Measurements from ENCODE around the gene HS3ST3B1. TPM values are rescaled to one million over a fixed set of nuclear protein-coding genes. Genes with fewer than 3 reads are reported as not detected.

Gene HS3ST3B1
- polyA plus RNA-seq (2013) = 1.8 TPM

GRCh38 chr17:14300575-14301278, at the start of gene HS3ST3B1:
HS3ST3B1 (plus strand) TSS chr17:14301081; CDS start chr17:14301519, 438 bp downstream.
- Histone ChIP-seq H3K36me3 (ENCODE audit: control insufficient read depth in 4 of 4, insufficient read depth in 4 of 4, low read length in 3 of 4) (peaks cover 0 to 4% (median 0%) of the 10 kb centered on the region in 4 experiments), H3K27ac (ENCODE audit: insufficient read depth in 1 of 2, low read depth in 1 of 2, low read length in 2 of 2, poor library complexity in 1 of 2, severe bottlenecking in 2 of 2) (no peak within 1 kb of the TSS), H3K27me3 (replicated peaks in 2 of 5; ENCODE audit: control insufficient read depth in 4 of 5, insufficient read depth in 5 of 5, low read length in 4 of 5) (peaks cover 0 to 50% (median 17%) of the 10 kb centered on the region in 5 experiments), H3K4me1 (ENCODE audit: control extremely low read depth in 1 of 4, control insufficient read depth in 4 of 4, insufficient read depth in 4 of 4, low read length in 3 of 4) (peaks cover 14 to 74% (median 70%) of the 10 kb centered on the region in 4 experiments), H3K9me3 (ENCODE audit: control extremely low read depth in 1 of 5, control insufficient read depth in 4 of 5, insufficient read depth in 2 of 5, low read depth in 1 of 5, low read length in 4 of 5) (peaks cover 0 to 3% (median 0%) of the 10 kb centered on the region in 5 experiments), H3K4me3 (ENCODE audit: control insufficient read depth in 1 of 7, extremely low read depth in 1 of 7, insufficient read depth in 4 of 7, low read depth in 2 of 7, low read length in 6 of 7) (peak within 1 kb of the TSS; percentile 49 to 92 (median 78))
- WGBS (ENCODE audit: insufficient coverage) = 0% methylated on average over 36 of the region's 49 CpGs
- CTCF ChIA-PET = interaction anchor here (0.5 to 2.7 kb wide), 10 partner anchors 16 to 704 kb away, joined by 3 to 13 read pairs (median 3); no protein-coding TSS in a partner anchor
- POLR2A ChIA-PET = interaction anchor here (0.5 kb wide), 1 partner anchor 235 kb away, joined by 3 read pairs; no protein-coding TSS in a partner anchor
- peak; percentile 99 to 100 (median 99) for DNase-seq

DNA sequence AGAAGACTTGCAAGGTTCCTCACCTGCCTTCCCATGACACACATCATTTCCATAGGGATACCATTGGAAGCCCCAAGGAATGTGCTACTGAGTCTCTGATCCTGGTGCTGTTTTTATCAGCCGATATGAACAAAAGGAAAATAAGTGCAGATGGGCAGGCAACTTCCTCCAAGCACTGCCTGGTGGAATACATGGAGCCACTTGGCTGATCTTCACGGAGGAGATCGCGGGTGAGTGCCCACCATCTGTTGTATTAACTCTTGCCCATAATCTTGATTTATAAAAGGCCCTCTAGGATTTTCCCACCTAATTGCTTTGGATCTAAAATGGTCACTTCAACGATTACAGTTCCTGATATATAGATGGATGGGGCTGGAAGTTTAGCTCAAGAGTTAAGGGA, 39.5 kb upstream of the HS3ST3B1 start:
- Histone ChIP-seq H3K4me1 (ENCODE audit: control extremely low read depth in 1 of 4, control insufficient read depth in 4 of 4, insufficient read depth in 4 of 4, low read length in 3 of 4) (no peaks in the 10 kb centered on the region), H3K27me3 (replicated peaks in 2 of 5; ENCODE audit: control insufficient read depth in 4 of 5, insufficient read depth in 5 of 5, low read length in 4 of 5) (no peaks in the 10 kb centered on the region), H3K36me3 (ENCODE audit: control insufficient read depth in 4 of 4, insufficient read depth in 4 of 4, low read length in 3 of 4) (no peaks in the 10 kb centered on the region), H3K27ac (ENCODE audit: insufficient read depth in 1 of 2, low read depth in 1 of 2, low read length in 2 of 2, poor library complexity in 1 of 2, severe bottlenecking in 2 of 2) (no peak overlapping the region), H3K9me3 (ENCODE audit: control extremely low read depth in 1 of 5, control insufficient read depth in 4 of 5, insufficient read depth in 2 of 5, low read depth in 1 of 5, low read length in 4 of 5) (peaks cover 0 to 2% (median 0%) of the 10 kb centered on the region in 5 experiments), H3K4me3 (ENCODE audit: control insufficient read depth in 1 of 7, extremely low read depth in 1 of 7, insufficient read depth in 4 of 7, low read depth in 2 of 7, low read length in 6 of 7) (no peak overlapping the region)
- ChIA-PET CTCF (no interaction called here), POLR2A (no interaction called here)
- DNase-seq = no peak
- 97% methylated on average over 5 of the region's 5 CpGs for WGBS (ENCODE audit: insufficient coverage)

DNA sequence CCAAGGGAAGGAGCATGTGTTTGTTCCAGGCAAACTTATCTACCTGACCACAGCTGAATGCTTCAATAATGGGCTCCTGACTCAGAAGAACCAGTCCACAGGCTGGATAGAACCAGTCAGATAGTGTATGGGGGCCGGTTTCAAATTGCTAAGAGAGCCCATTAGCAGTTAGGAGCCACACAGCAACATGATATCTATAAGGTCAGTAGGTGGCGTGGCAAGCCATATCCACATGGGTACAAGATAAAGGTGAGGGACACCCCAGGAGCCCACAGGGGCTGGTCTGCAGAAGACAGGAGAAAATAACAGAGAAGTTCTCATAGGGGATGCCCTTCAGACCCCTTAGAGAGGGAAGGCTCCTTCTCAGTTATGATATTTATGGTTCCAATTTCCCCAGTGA, 32.6 kb upstream of the HS3ST3B1 start:
- H3K36me3 ChIP-seq (ENCODE audit: control insufficient read depth in 4 of 4, insufficient read depth in 4 of 4, low read length in 3 of 4) = no peaks in the 10 kb centered on the region
- POLR2A ChIA-PET = no interaction called here
- no peak overlapping the region for H3K4me3 ChIP-seq (ENCODE audit: control insufficient read depth in 1 of 7, extremely low read depth in 1 of 7, insufficient read depth in 4 of 7, low read depth in 2 of 7, low read length in 6 of 7)
- H3K9me3 ChIP-seq (ENCODE audit: control extremely low read depth in 1 of 5, control insufficient read depth in 4 of 5, insufficient read depth in 2 of 5, low read depth in 1 of 5, low read length in 4 of 5) = peaks cover 0 to 2% (median 0%) of the 10 kb centered on the region in 5 experiments
- no peak overlapping the region for H3K27ac ChIP-seq (ENCODE audit: insufficient read depth in 1 of 2, low read depth in 1 of 2, low read length in 2 of 2, poor library complexity in 1 of 2, severe bottlenecking in 2 of 2)
- H3K4me1 ChIP-seq (ENCODE audit: control extremely low read depth in 1 of 4, control insufficient read depth in 4 of 4, insufficient read depth in 4 of 4, low read length in 3 of 4) = peaks cover 0 to 3% (median 0%) of the 10 kb centered on the region in 4 experiments
- 100% methylated on average over 1 of the region's 2 CpGs for WGBS (ENCODE audit: insufficient coverage)
- peak; percentile 2 to 20 (median 16) for DNase-seq
- CTCF ChIA-PET = interaction anchor here (0.6 kb wide), 1 partner anchor 33 kb away, joined by 5 read pairs; the partner anchor contains the start of gene HS3ST3B1
- no peaks in the 10 kb centered on the region for H3K27me3 ChIP-seq (replicated peaks in 2 of 5; ENCODE audit: control insufficient read depth in 4 of 5, insufficient read depth in 5 of 5, low read length in 4 of 5)

GRCh38 chr17:14269473-14269872, 31.4 kb upstream of the HS3ST3B1 start:
- H3K4me1 ChIP-seq (ENCODE audit: control extremely low read depth in 1 of 4, control insufficient read depth in 4 of 4, insufficient read depth in 4 of 4, low read length in 3 of 4) = peaks cover 0 to 3% (median 0%) of the 10 kb centered on the region in 4 experiments
- POLR2A ChIA-PET = no interaction called here
- H3K9me3 ChIP-seq (ENCODE audit: control extremely low read depth in 1 of 5, control insufficient read depth in 4 of 5, insufficient read depth in 2 of 5, low read depth in 1 of 5, low read length in 4 of 5) = peaks cover 0 to 6% (median 0%) of the 10 kb centered on the region in 5 experiments
- CTCF ChIA-PET = no interaction called here
- H3K4me3 ChIP-seq (ENCODE audit: control insufficient read depth in 1 of 7, extremely low read depth in 1 of 7, insufficient read depth in 4 of 7, low read depth in 2 of 7, low read length in 6 of 7) = no peak overlapping the region
- no peak overlapping the region for H3K27ac ChIP-seq (ENCODE audit: insufficient read depth in 1 of 2, low read depth in 1 of 2, low read length in 2 of 2, poor library complexity in 1 of 2, severe bottlenecking in 2 of 2)
- no peak for DNase-seq
- H3K27me3 ChIP-seq (replicated peaks in 2 of 5; ENCODE audit: control insufficient read depth in 4 of 5, insufficient read depth in 5 of 5, low read length in 4 of 5) = no peaks in the 10 kb centered on the region
- no peaks in the 10 kb centered on the region for H3K36me3 ChIP-seq (ENCODE audit: control insufficient read depth in 4 of 4, insufficient read depth in 4 of 4, low read length in 3 of 4)
- WGBS (ENCODE audit: insufficient coverage) = 94% methylated on average over 5 of the region's 5 CpGs

DNA sequence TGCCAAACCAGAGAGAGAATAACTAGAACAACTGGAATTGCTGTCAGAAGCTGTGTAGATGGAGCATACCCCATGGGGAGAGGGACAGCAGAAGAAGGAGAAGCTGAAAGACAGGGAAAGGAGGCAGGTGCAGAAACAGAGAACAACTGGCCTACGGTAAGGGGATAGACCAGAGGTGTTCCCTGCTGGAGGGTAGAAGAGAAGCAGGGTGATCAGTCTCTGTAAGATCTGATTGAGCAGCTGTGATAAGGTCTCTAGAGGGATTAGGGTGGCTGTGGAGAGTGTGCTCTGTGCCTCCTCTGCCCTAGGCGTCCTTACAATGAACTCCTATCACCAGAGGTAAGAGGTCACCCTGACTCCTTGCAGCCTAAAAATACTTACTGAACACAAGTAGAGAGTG, 30.4 kb upstream of the HS3ST3B1 start:
- Histone ChIP-seq H3K9me3 (ENCODE audit: control extremely low read depth in 1 of 5, control insufficient read depth in 4 of 5, insufficient read depth in 2 of 5, low read depth in 1 of 5, low read length in 4 of 5) (peaks cover 0 to 7% (median 0%) of the 10 kb centered on the region in 5 experiments), H3K27me3 (replicated peaks in 2 of 5; ENCODE audit: control insufficient read depth in 4 of 5, insufficient read depth in 5 of 5, low read length in 4 of 5) (no peaks in the 10 kb centered on the region), H3K4me1 (ENCODE audit: control extremely low read depth in 1 of 4, control insufficient read depth in 4 of 4, insufficient read depth in 4 of 4, low read length in 3 of 4) (peaks cover 0 to 3% (median 0%) of the 10 kb centered on the region in 4 experiments), H3K4me3 (ENCODE audit: control insufficient read depth in 1 of 7, extremely low read depth in 1 of 7, insufficient read depth in 4 of 7, low read depth in 2 of 7, low read length in 6 of 7) (no peak overlapping the region), H3K27ac (ENCODE audit: insufficient read depth in 1 of 2, low read depth in 1 of 2, low read length in 2 of 2, poor library complexity in 1 of 2, severe bottlenecking in 2 of 2) (no peak overlapping the region), H3K36me3 (ENCODE audit: control insufficient read depth in 4 of 4, insufficient read depth in 4 of 4, low read length in 3 of 4) (no peaks in the 10 kb centered on the region)
- CTCF ChIA-PET = no interaction called here
- WGBS (ENCODE audit: insufficient coverage) = 80% methylated on average over 1 of the region's 2 CpGs
- POLR2A ChIA-PET = no interaction called here
- no peak for DNase-seq

GRCh38 chr17:14276535-14277250, 24.2 kb upstream of the HS3ST3B1 start:
- H3K9me3 ChIP-seq (ENCODE audit: control extremely low read depth in 1 of 5, control insufficient read depth in 4 of 5, insufficient read depth in 2 of 5, low read depth in 1 of 5, low read length in 4 of 5) = peaks cover 0 to 7% (median 0%) of the 10 kb centered on the region in 5 experiments
- H3K27me3 ChIP-seq (replicated peaks in 2 of 5; ENCODE audit: control insufficient read depth in 4 of 5, insufficient read depth in 5 of 5, low read length in 4 of 5) = no peaks in the 10 kb centered on the region
- 100% methylated on average over 1 of the region's 2 CpGs for WGBS (ENCODE audit: insufficient coverage)
- no peaks in the 10 kb centered on the region for H3K36me3 ChIP-seq (ENCODE audit: control insufficient read depth in 4 of 4, insufficient read depth in 4 of 4, low read length in 3 of 4)
- DNase-seq = no peak
- no peak overlapping the region for H3K4me3 ChIP-seq (ENCODE audit: control insufficient read depth in 1 of 7, extremely low read depth in 1 of 7, insufficient read depth in 4 of 7, low read depth in 2 of 7, low read length in 6 of 7)
- H3K4me1 ChIP-seq (ENCODE audit: control extremely low read depth in 1 of 4, control insufficient read depth in 4 of 4, insufficient read depth in 4 of 4, low read length in 3 of 4) = no peaks in the 10 kb centered on the region
- ChIA-PET POLR2A (no interaction called here), CTCF (no interaction called here)
- no peak overlapping the region for H3K27ac ChIP-seq (ENCODE audit: insufficient read depth in 1 of 2, low read depth in 1 of 2, low read length in 2 of 2, poor library complexity in 1 of 2, severe bottlenecking in 2 of 2)

- no peaks in the 10 kb centered on the region for H3K36me3 ChIP-seq (ENCODE audit: control insufficient read depth in 4 of 4, insufficient read depth in 4 of 4, low read length in 3 of 4)
- CTCF ChIA-PET = no interaction called here
- peaks cover 0 to 1% (median 0%) of the 10 kb centered on the region in 5 experiments for H3K9me3 ChIP-seq (ENCODE audit: control extremely low read depth in 1 of 5, control insufficient read depth in 4 of 5, insufficient read depth in 2 of 5, low read depth in 1 of 5, low read length in 4 of 5)
- no peak overlapping the region for H3K4me3 ChIP-seq (ENCODE audit: control insufficient read depth in 1 of 7, extremely low read depth in 1 of 7, insufficient read depth in 4 of 7, low read depth in 2 of 7, low read length in 6 of 7)
- DNase-seq = no peak
- 40% methylated on average over 1 of the region's 3 CpGs for WGBS (ENCODE audit: insufficient coverage)
- H3K27ac ChIP-seq (ENCODE audit: insufficient read depth in 1 of 2, low read depth in 1 of 2, low read length in 2 of 2, poor library complexity in 1 of 2, severe bottlenecking in 2 of 2) = no peak overlapping the region
- H3K4me1 ChIP-seq (ENCODE audit: control extremely low read depth in 1 of 4, control insufficient read depth in 4 of 4, insufficient read depth in 4 of 4, low read length in 3 of 4) = no peaks in the 10 kb centered on the region
- POLR2A ChIA-PET = no interaction called here
- H3K27me3 ChIP-seq (replicated peaks in 2 of 5; ENCODE audit: control insufficient read depth in 4 of 5, insufficient read depth in 5 of 5, low read length in 4 of 5) = no peaks in the 10 kb centered on the region
Measured at GRCh38 chr17:14281530-14281929, 19.4 kb upstream of the HS3ST3B1 start.

All from common myeloid progenitor, CD34-positive (primary cell).